ENCODE data around the gene ALDH2. TPM values are rescaled to one million over a fixed set of nuclear protein-coding genes. Genes with fewer than 3 reads are reported as not detected.
"Not testable (repeated sequence)": the region's sequence is repeated elsewhere in the genome, so short reads cannot be mapped to it uniquely, and the experiment has no call there.

The ALDH2 gene
- total RNA-seq (2014; rRNA removed; shearing (Covaris generic)) (21.7 and 22.3 TPM in 2 replicates), polyA plus RNA-seq (2016; fragmentation: Nextera tagmentation; extraction: Ambion mirVana) (38.5 and 41.2 TPM in 2 replicates)

DNA sequence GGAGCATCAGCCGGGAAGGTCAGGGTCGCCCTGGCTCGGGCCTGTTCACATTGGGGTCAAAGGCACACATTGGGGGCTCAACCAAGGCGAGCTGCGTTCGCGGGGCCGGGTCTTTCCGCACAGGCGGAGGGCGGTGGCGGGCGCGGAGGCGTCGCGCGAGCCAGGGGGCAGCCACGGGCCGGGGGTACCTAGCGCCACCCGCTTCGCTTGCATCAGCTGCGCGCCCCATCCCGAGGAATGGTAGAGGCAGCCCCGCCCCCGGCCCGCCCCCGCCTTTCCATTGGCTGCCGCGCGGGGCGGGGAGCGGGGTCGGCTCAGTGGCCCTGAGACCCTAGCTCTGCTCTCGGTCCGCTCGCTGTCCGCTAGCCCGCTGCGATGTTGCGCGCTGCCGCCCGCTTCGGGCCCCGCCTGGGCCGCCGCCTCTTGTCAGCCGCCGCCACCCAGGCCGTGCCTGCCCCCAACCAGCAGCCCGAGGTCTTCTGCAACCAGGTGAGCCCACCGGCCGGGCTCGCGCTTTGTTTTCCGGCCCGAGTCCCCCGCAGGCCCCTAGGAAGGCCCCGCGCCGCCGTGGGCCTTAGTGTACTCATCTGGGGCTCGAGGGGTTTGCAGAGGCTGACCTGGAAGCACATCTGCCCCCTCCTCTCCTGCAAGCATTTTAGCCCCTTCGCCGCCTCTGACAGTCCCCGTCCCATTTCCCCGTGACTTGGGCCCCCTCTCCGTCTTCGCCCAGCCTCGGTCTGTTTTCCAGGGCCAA is at the start of gene ALDH2:
Gene ALDH2, plus strand, starts transcription at position 326 of the 754 bp plus-strand sequence. Its CDS starts 50 bp downstream, at position 376.
- no peaks in the 10 kb centered on the region for H3K9me2 ChIP-seq (ENCODE audit: insufficient read depth)
- H3K36me3 ChIP-seq (ENCODE audit: low read depth) = no peaks in the 10 kb centered on the region
- TF ChIP-seq EZH2phosphoT487 (IDR thresholded peaks at IDR 0.05; ENCODE audit: insufficient read depth, low read depth) (no peak), EZH2 (IDR thresholded peaks at IDR 0.05; ENCODE audit: insufficient read depth, poor library complexity, severe bottlenecking) (no peak)
- peak within 1 kb of the TSS; percentile 75 for H3K4me3 ChIP-seq
- DNase-seq = peak; percentile 61
- peak within 1 kb of the TSS; percentile 93 for H2AFZ ChIP-seq
- H3K4me2 ChIP-seq (ENCODE audit: unreplicated experiment) = peak within 1 kb of the TSS; percentile 88
- H3K9me3 ChIP-seq (ENCODE audit: low read depth) = no peaks in the 10 kb centered on the region
- no peak within 1 kb of the TSS for H3K27ac ChIP-seq
- H3K4me1 ChIP-seq (ENCODE audit: insufficient read depth) = no peaks in the 10 kb centered on the region
- in situ Hi-C loops (cut with MboI) = no loop called here
- peak within 1 kb of the TSS; percentile 73 for H3K9ac ChIP-seq
- H3K79me2 ChIP-seq (ENCODE audit: insufficient read depth) = no peaks in the 10 kb centered on the region
- H3K27me3 ChIP-seq (replicated peaks; ENCODE audit: insufficient read depth) = no peaks in the 10 kb centered on the region; the same call in 1 of the 2 replicates
- 0 to 2% methylated on average over 39 to 62 of the region's 73 CpGs for WGBS, 2 experiments (ENCODE audit: low coverage in 1 of 2, low lambda C conversion rate in 2 of 2, missing lambda C conversion rate in 2 of 2)
- H3F3A ChIP-seq (ENCODE audit: insufficient read depth) = no peaks in the 10 kb centered on the region
- H4K20me1 ChIP-seq (ENCODE audit: insufficient read depth) = no peaks in the 10 kb centered on the region

GRCh38 chr12:111719316-111719715 is 47.4 kb upstream of the ALDH2 start:
- H3K9me3 ChIP-seq (ENCODE audit: low read depth); DNase-seq; H3K9me2 ChIP-seq (ENCODE audit: insufficient read depth); H3K9ac ChIP-seq; H4K20me1 ChIP-seq (ENCODE audit: insufficient read depth); H3K4me2 ChIP-seq (ENCODE audit: unreplicated experiment); H3K27ac ChIP-seq; in situ Hi-C loops (cut with MboI); H3K4me3 ChIP-seq; H3K36me3 ChIP-seq (ENCODE audit: low read depth); H3K4me1 ChIP-seq (ENCODE audit: insufficient read depth); H3K27me3 ChIP-seq (replicated peaks; ENCODE audit: insufficient read depth); H3K79me2 ChIP-seq (ENCODE audit: insufficient read depth); H3F3A ChIP-seq (ENCODE audit: insufficient read depth); H2AFZ ChIP-seq: not testable (repeated sequence)
- WGBS, 2 experiments (ENCODE audit: low coverage in 1 of 2, low lambda C conversion rate in 2 of 2, missing lambda C conversion rate in 2 of 2) = 83 to 84% methylated on average over 10 of the region's 10 CpGs

DNA sequence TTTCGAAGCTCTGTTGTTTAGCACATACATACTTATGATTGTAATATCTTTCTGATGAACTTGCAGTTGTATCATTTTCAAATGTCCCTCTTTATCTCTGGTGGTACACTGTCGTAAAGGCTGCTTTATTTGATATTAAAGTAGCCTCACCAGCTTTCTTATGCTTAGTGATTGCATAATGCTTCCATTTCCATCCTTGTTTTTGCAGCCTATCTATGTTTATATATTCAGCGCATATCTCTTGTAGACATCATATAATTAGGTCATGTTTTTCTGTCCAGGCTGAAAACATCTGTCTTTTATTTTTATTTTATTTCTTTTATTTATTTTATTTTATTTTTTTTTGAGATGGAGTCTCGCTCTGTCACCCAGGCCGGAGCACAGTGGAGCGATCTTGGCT is 46.3 kb upstream of the ALDH2 start:
- Histone ChIP-seq H2AFZ (no peak overlapping the region), H3K4me2 (ENCODE audit: unreplicated experiment) (no peak overlapping the region), H3K9ac (no peak overlapping the region), H3K36me3 (ENCODE audit: low read depth) (no peaks in the 10 kb centered on the region), H3K27ac (no peak overlapping the region), H3K9me3 (ENCODE audit: low read depth) (no peaks in the 10 kb centered on the region), H3F3A (ENCODE audit: insufficient read depth) (no peaks in the 10 kb centered on the region), H3K9me2 (ENCODE audit: insufficient read depth) (no peaks in the 10 kb centered on the region), H3K4me1 (ENCODE audit: insufficient read depth) (no peaks in the 10 kb centered on the region), H3K27me3 (replicated peaks; ENCODE audit: insufficient read depth) (no peaks in the 10 kb centered on the region), H4K20me1 (ENCODE audit: insufficient read depth) (no peaks in the 10 kb centered on the region), H3K79me2 (ENCODE audit: insufficient read depth) (no peaks in the 10 kb centered on the region), H3K4me3 (no peak overlapping the region)
- TF ChIP-seq EZH2phosphoT487 (IDR thresholded peaks at IDR 0.05; ENCODE audit: insufficient read depth, low read depth) = no peak
- DNase-seq = no peak
- in situ Hi-C loops (cut with MboI) = no loop called here
- WGBS, 2 experiments (ENCODE audit: low coverage in 1 of 2, low lambda C conversion rate in 2 of 2, missing lambda C conversion rate in 2 of 2) = 94 to 97% methylated on average over 6 of the region's 6 CpGs

DNA sequence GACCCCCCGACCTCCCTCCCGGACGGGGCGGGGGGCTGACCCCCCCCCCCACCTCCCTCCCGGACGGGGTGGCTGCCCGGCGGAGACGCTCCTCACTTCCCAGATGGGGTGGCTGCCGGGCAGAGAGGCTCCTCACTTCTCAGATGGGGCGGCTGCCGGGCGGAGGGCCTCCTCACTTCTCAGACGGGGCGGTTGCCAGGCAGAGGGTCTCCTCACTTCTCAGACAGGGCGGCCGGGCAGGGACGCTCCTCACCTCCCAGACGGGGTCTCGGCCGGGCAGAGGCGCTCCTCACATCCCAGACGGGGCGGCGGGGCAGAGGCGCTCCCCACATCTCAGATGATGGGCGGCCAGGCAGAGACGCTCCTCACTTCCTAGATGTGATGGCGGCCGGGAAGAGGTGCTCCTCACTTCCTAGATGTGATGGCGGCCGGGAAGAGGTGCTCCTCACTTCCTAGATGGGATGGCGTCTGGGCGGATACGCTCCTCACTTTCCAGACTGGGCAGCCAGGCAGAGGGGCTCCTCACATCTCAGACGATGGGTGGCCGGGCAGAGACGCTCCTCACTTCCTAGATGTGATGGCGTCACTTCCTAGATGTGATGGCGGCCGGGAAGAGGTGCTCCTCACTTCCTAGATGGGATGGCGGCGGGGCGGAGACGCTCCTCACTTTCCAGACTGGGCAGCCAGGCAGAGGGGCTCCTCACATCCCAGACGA is 42.9 kb upstream of the ALDH2 start:
- H3K27me3 ChIP-seq (replicated peaks; ENCODE audit: insufficient read depth); H3K9ac ChIP-seq; H3K4me3 ChIP-seq; H3K4me2 ChIP-seq (ENCODE audit: unreplicated experiment); DNase-seq; H3K9me2 ChIP-seq (ENCODE audit: insufficient read depth); H2AFZ ChIP-seq; H3K36me3 ChIP-seq (ENCODE audit: low read depth); H3K9me3 ChIP-seq (ENCODE audit: low read depth); H4K20me1 ChIP-seq (ENCODE audit: insufficient read depth); in situ Hi-C loops (cut with MboI); H3K27ac ChIP-seq; H3F3A ChIP-seq (ENCODE audit: insufficient read depth); H3K4me1 ChIP-seq (ENCODE audit: insufficient read depth); H3K79me2 ChIP-seq (ENCODE audit: insufficient read depth): not testable (repeated sequence)
- 96% methylated on average over 20 to 45 of the region's 46 CpGs for WGBS, 2 experiments (ENCODE audit: low coverage in 1 of 2, low lambda C conversion rate in 2 of 2, missing lambda C conversion rate in 2 of 2)

All from GM23248 (cell line).